Mucosa of descending colon (tissue), 3 donors: Measurements from ENCODE around the gene IZUMO4. TPM values are rescaled to one million over a fixed set of nuclear protein-coding genes. Genes with fewer than 3 reads are reported as not detected.

Source experiments
- ATAC-seq: fragments of 200-7000 bp; cut with Tn5 transposase; one replicate; pipeline ENCODE4 v1.9.1; 2020; ENCODE audit warnings: mild to moderate bottlenecking, moderate library complexity
- DNase-seq, 3 donors: peaks; one replicate each; pipeline ENCODE4 v3.0.0-alpha.2; 2020
- H3K36me3 ChIP-seq: fragments of 200-600 bp; one replicate; pipeline ENCODE4 v1.8.0; 2021; ENCODE audit warnings: low read depth, mild to moderate bottlenecking
- H3K4me1 ChIP-seq: fragments of 200-600 bp; one replicate; pipeline ENCODE4 v1.8.0; 2021; ENCODE audit warnings: low read depth, mild to moderate bottlenecking
- H3K4me3 ChIP-seq: fragments of 200-600 bp; one replicate; pipeline ENCODE4 v1.8.0; 2021; ENCODE audit warnings: mild to moderate bottlenecking
- H3K9me3 ChIP-seq: fragments of 200-600 bp; one replicate; pipeline ENCODE4 v1.8.0; 2021; ENCODE audit warnings: mild to moderate bottlenecking
- intact Hi-C, 2 donors: fragments of 100-400 bp; cut with DNase I in 1 of 2; cut with micrococcal nuclease in 1 of 2; formaldehyde crosslinking; loops; one replicate each; pipeline versions ENCODE4 v1.11.0 to v1.11.1; 2022; cut with DNase I, micrococcal nuclease
- long read RNA-seq, 2 donors: library from polyadenylated mRNA; unstranded; transcript quantifications; one replicate each; pipeline ENCODE4 v2.0.0, GENCODE V29; 2019 to 2021
- total RNA-seq, 3 donors: library from RNA; stranded (reverse); fragmentation: NEBNext Ultra II Directional in 2 of 3; extraction: Animal tissue kit (Norgen Biotek cat#: 25700) in 2 of 3; gene quantifications; one replicate each; pipeline versions ENCODE4 v1.2.1 to v1.2.4, GENCODE V29; 2021 to 2023
- TF ChIP-seq, protein P1 (sequence below): fragments of 200-600 bp; IDR thresholded peaks from one replicate; pipeline ENCODE4 v1.8.0; 2022; ENCODE audit warnings: antibody characterized with exemption, mild to moderate bottlenecking
- donor health status: DM: no; HTN: no; CAD: no; lungs with moderate emphysema.
- donor health status: DM: no; HTN: no; CAD: no.
- donor health status: DM: no; HTN: yes; CAD: no.

Gene IZUMO4, protein sequence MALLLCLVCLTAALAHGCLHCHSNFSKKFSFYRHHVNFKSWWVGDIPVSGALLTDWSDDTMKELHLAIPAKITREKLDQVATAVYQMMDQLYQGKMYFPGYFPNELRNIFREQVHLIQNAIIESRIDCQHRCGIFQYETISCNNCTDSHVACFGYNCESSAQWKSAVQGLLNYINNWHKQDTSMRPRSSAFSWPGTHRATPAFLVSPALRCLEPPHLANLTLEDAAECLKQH
- total RNA-seq: 1 to 10 TPM; 2.2 to 5.3 (median 3.4) TPM
- long read RNA-seq, donor 1, partial matches to known transcripts: 0 of 7 reads
- long read RNA-seq, donor 1, other reads (novel, unspliced or antisense): 2 of 7 reads
- long read RNA-seq, donor 2, partial matches to known transcripts: 0 of 1 reads
- long read RNA-seq, donor 2, other reads (novel, unspliced or antisense): 1 of 1 reads

DNA sequence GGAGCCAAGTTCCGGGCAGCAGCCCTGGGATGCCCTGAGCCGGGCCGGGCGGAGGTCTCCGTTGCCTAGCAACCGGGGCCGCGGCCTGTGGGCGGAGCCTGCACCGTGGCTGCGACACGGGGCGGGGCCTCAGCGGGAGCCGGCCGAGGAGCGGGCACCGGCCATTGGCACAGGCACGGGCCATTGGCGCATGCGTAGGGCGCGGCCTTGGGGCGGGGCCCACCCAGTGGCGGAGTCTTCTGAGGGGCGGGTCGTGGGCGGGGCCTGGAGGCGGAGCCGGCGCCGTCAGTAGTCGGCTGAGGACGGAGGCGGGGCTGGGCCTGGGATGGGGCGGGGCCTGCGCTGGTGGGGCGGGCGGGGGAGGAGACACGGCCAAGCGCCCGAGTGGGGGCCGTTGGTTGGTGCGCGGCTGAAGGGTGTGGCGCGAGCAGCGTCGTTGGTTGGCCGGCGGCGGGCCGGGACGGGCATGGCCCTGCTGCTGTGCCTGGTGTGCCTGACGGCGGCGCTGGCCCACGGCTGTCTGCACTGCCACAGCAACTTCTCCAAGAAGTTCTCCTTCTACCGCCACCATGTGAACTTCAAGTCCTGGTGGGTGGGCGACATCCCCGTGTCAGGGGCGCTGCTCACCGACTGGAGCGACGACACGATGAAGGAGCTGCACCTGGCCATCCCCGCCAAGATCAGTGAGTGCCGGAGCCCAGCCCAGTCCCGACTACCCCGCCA is at the start of gene IZUMO4:
Gene IZUMO4, plus strand, starts transcription at position 436 of the 723 bp plus-strand sequence. Its CDS starts 31 bp downstream, at position 467.
- intact Hi-C loops: no loop called here
- Histone ChIP-seq H3K9me3 (no peaks in the 10 kb centered on the region), H3K4me3 (peak within 1 kb of the TSS; percentile 46), H3K36me3 (no peaks in the 10 kb centered on the region), H3K4me1 (peaks cover 17% of the 10 kb centered on the region)
- TF ChIP-seq, protein P1, sequence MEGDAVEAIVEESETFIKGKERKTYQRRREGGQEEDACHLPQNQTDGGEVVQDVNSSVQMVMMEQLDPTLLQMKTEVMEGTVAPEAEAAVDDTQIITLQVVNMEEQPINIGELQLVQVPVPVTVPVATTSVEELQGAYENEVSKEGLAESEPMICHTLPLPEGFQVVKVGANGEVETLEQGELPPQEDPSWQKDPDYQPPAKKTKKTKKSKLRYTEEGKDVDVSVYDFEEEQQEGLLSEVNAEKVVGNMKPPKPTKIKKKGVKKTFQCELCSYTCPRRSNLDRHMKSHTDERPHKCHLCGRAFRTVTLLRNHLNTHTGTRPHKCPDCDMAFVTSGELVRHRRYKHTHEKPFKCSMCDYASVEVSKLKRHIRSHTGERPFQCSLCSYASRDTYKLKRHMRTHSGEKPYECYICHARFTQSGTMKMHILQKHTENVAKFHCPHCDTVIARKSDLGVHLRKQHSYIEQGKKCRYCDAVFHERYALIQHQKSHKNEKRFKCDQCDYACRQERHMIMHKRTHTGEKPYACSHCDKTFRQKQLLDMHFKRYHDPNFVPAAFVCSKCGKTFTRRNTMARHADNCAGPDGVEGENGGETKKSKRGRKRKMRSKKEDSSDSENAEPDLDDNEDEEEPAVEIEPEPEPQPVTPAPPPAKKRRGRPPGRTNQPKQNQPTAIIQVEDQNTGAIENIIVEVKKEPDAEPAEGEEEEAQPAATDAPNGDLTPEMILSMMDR: peak; percentile 57
- peak; percentile 88 for ATAC-seq
- peak; percentile 100 for DNase-seq

DNA sequence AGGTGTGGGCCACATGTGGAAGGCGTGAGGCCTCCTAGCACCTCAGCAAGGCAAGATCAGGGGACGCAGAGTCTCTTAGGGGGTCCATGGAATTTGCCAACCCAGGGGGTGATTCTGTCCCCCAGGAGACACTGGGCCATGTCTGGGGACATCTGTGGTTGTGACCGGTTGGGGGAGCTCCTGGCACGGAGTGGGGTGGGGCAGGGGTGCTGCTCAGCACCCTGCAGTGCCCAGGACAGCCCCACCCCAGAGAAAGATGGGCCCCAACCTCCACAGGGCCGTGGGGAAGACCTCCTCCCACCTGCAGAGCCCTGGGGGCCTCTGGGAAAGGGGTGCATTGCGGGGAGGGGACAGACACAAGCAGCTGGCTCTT is 49.7 kb upstream of the IZUMO4 start:
- TF ChIP-seq, protein P1: no peak
- ATAC-seq: no peak
- peak in 1 of 3 donors; percentile 54 for DNase-seq
- peaks cover 72% of the 10 kb centered on the region for H3K4me1 ChIP-seq
- intact Hi-C loops: no loop called here
- no peak overlapping the region for H3K4me3 ChIP-seq
- no peaks in the 10 kb centered on the region for H3K9me3 ChIP-seq
- H3K36me3 ChIP-seq: no peaks in the 10 kb centered on the region

DNA sequence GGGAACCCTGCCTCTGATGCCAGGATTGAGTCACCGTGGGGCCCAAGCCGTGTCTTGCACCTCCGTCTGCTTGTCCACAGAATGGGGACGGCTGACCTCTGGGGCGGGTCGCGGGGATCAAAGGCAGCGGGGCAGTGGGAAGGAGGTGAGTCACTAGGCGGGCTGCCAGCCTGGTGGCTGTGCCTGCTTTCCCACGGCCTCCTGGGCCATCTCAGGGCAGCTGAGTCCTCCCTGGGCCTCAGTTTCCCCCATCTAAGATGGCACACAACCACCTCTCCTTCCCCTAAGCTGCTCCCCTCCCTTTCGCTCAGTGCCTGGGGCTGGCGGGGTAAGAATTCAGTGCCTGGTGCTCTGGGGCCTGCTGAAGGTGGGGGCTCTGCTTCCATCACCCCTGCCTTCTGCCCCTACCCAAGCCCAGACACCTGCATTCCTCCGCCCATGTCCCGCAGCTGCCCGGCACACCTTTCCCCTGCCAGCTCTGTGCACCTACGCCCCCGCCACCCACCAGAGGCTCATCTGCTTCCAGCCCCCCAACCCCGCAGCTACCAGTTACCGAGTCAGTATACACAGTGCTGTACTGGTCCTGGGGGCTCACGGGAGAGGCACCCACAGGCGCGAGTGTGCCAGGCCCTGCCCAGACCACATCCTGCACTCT is 49.1 kb upstream of the IZUMO4 start:
- H3K9me3 ChIP-seq: no peaks in the 10 kb centered on the region
- ATAC-seq (no peak), DNase-seq (peak in 2 of 3 donors; percentile 68 to 74)
- no peak overlapping the region for H3K4me3 ChIP-seq
- no peaks in the 10 kb centered on the region for H3K36me3 ChIP-seq
- TF ChIP-seq, protein P1: no peak
- intact Hi-C loops: no loop called here
- peaks cover 73% of the 10 kb centered on the region for H3K4me1 ChIP-seq

DNA sequence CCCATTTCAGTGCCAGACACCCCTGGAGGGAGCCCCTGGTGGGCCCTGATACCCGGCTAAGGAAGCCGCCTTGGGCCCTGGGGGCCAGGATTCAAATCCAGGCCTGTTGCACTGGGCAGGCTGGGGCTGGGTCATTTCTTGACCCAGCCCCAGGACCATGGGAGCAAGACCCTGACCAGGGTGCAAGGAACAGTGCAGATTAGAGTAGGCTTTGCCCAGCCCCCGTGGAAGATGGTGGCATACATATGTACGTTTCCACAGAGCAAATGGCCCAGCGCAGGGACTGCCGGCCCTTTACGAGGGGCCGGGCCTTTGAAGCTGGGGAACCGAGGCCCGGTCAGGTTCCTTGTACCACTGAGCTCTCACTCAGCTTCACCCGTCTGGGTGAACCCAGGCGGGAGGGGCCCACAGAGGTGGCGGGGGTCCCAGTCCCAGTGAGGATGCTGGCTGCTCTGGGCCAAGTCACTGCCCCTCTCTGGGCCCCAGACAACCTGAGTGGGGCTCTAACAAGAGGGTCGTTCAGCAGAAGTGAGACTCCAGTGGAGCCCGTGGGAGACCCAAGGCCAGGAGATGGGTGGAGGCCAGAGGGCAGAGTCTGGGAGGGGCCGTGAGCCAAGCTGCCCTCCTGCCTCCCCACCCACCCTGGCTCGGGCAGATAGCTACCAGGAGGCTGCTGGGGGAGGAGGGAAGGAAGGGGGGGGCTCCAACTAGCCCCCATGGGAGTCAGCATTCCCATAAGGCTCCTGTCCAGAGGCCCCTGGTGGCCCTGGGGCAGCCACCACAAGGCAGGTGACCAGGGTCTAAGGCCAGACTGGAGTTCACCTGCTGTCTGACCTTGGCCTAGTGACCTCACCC is 48.4 kb upstream of the IZUMO4 start:
- DNase-seq (peak in 2 of 3 donors; percentile 54 to 63), ATAC-seq (no peak)
- no peaks in the 10 kb centered on the region for H3K36me3 ChIP-seq
- TF ChIP-seq, protein P1: no peak
- peaks cover 66% of the 10 kb centered on the region for H3K4me1 ChIP-seq
- intact Hi-C loops: no loop called here
- no peak overlapping the region for H3K4me3 ChIP-seq
- H3K9me3 ChIP-seq: no peaks in the 10 kb centered on the region
